NK-92 (cell line): ENCODE data around the gene RET.

Experiments used
- DNase-seq: peaks from one replicate; lab custom pipeline; 2025; ENCODE audit not compliant: unreplicated experiment; lab: John Stamatoyannopoulos, UW

Gene RET

DNA sequence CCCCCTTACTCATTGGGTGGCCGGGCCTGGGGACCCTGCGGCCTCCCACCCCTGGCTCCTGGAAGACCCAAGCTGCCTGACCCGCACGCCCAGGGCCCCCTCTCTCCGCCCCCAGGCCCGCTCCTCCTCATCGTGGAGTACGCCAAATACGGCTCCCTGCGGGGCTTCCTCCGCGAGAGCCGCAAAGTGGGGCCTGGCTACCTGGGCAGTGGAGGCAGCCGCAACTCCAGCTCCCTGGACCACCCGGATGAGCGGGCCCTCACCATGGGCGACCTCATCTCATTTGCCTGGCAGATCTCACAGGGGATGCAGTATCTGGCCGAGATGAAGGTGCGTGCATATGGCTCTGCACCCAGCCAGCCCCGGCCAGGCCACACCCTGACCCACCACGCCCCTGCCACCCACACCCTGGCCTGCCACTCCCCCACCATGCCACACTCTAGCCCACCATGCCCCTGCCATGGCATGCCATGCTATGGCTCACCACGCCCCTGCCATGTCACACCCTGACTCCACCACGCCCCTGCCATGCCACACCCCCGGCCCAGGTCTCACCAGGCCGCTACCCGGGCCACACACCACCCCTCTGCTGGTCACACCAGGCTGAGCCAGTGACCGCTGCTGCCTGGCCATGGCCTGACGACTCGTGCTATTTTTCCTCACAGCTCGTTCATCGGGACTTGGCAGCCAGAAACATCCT is 42.7 kb downstream of the RET start:
- DNase-seq: no peak

GRCh38 chr10:43120116-43120928 is 43.5 kb downstream of the RET start:
- no peak for DNase-seq

GRCh38 chr10:43120929-43121314 is 44.1 kb downstream of the RET start:
- no peak for DNase-seq

- DNase-seq: no peak
These were observed 44.6 kb downstream of the RET start for GRCh38 chr10:43121444-43121843.

DNA sequence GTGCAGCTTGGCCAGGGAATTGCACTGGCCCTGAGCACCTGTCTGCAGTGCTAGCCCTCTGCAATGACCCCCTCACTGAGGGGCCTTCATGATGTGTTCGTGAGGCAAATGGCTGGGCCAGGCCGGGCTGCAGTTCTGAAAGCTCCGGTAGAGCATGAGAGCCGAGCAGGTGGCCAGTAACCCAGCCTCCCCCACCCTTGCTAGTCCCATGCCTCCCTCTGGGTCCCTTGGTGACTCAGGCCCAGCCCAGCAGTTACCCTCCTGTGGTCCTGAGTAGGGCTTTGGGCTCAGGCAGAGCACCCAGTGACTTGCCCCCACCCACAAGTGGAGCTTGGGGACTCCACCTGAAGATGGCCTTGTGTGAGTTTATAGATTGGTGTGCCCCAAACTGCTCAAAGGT is 45.2 kb downstream of the RET start:
- no peak for DNase-seq

GRCh38 chr10:43122826-43123225 is 46.0 kb downstream of the RET start:
- no peak for DNase-seq

GRCh38 chr10:43123361-43124093 is 46.7 kb downstream of the RET start:
- no peak for DNase-seq

DNA sequence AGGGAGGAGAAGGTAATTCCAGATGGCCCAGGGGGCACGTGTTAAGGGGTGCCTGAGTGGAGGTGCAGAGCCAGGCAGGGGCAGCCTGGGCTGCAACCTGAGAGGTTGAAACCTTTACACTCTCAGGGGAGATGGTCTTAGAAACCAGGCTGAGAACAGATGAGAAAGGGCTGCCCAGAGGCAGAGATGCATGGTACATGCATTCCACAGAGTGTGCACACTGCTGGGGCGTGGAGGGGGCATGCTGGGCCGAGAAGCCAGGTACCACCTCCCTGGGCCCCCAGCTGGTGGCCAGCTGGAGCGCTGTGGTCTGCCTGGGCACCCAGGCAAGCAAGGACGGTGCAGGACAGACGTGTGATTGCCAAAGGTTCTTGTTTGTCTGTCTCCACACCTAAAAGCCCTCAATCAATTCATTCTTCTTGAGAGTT is 47.2 kb downstream of the RET start:
- DNase-seq: no peak

DNA sequence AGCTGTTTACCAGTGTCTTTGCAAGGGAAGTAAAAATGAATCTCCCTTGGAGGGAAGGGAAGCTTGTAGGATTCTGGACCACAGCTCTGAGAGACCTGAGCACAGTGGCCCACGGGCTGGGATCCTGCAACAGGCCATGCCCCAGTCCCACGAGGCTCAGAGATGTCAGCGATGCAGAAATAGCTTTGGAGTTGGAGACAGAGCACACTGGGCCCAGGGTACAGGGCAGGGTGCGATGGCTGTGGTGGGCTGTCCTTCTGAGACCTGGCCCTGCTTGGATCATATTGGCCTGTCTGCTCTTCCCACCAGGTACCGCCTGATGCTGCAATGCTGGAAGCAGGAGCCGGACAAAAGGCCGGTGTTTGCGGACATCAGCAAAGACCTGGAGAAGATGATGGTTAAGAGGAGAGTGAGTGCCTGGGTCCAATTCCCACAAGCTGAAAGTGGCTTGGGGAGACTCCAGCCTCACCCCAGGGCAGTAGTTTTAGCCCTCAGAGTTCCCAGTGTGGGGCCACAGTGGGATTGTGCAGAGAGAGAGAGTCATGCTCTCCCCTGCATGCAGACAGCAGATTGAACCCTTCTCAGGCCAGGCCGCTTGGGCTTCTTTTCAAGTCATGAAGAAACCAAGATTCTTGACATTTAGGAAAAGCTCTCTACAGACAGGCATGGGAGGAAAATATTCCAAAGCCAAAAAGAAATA is 47.9 kb downstream of the RET start:
- no peak for DNase-seq

DNA sequence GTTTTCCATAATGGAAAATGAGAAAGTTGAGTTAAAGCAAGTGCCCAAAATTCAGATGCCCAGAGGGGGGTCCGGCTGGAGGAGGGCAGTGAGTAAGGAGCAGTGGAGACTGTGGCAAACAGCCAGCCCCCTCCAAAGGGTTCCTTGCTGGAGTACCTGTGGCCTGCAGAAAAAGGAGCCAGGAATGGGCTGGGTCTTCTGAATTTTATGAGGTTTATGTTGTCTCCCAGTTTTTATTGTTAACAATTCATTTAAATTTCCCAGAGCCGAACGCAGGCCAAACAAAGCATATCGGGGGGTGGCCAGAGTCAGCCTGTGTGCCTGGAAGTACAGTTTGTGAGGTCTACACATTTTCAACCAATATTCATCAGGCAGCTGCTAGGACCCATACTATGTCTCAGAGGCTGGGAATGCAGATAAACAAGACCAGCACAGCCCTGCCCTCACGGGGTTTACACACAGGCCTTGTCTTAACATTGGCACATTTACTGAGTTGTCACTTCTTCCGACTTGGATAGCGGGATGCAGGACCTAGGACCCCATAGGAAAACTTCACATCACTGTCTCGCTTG is 48.5 kb downstream of the RET start:
- DNase-seq: no peak

- DNase-seq: no peak
These were observed 49.2 kb downstream of the RET start for GRCh38 chr10:43125881-43126731.

DNA sequence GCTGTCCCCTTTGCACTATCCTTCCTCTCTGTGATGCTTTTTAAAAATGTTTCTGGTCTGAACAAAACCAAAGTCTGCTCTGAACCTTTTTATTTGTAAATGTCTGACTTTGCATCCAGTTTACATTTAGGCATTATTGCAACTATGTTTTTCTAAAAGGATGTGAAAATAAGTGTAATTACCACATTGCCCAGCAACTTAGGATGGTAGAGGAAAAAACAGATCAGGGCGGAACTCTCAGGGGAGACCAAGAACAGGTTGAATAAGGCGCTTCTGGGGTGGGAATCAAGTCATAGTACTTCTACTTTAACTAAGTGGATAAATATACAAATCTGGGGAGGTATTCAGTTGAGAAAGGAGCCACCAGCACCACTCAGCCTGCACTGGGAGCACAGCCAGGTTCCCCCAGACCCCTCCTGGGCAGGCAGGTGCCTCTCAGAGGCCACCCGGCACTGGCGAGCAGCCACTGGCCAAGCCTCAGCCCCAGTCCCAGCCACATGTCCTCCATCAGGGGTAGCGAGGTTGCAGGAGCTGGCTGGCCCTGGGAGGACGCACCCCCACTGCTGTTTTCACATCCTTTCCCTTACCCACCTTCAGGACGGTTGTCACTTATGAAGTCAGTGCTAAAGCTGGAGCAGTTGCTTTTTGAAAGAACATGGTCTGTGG is 50.0 kb downstream of the RET start:
- DNase-seq: no peak

GRCh38 chr10:43127442-43127841 is 50.6 kb downstream of the RET start:
- no peak for DNase-seq

GRCh38 chr10:43128331-43128730 is 51.5 kb downstream of the RET start:
- DNase-seq: no peak

- no peak for DNase-seq
These were observed 52.3 kb downstream of the RET start for GRCh38 chr10:43128958-43129706.

- no peak for DNase-seq
These were observed 53.9 kb downstream of the RET start for GRCh38 chr10:43130770-43131171.

GRCh38 chr10:43131256-43131655 is 54.4 kb downstream of the RET start:
- DNase-seq: no peak

DNA sequence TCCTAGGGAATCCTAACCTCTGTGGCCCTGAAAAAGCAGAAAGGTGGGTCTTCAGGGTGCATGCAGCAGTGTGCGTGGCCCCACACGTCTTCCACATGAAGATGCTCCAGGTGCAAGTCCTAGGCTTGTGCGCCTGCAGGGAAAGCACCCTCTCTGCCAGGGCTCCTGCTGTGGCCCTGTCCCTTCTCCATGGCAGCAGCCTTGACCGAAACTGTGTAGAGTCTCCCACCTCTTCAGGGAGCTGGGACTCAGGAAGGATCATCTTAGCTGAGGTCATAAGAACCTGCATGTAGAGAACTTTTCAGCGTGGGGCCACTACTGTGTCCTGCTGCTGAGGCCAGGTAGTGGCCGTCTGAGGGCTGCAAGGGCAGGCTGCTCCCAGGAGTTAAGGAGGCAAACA is 55.0 kb downstream of the RET start:
- no peak for DNase-seq
